ENCODE data around the gene BCDIN3D.
"Not testable (repeated sequence)": the region's sequence is repeated elsewhere in the genome, so short reads cannot be mapped to it uniquely, and the experiment has no call there.

GRCh38 chr12:49879065-49879464 is 36.2 kb upstream of the BCDIN3D start:
- TF ChIP-seq CTCF (IDR thresholded peaks at IDR 0.05; ENCODE audit: extremely low read depth in 1 of 2, insufficient read depth in 1 of 2, low read depth in 1 of 2, low read length in 2 of 2); POLR2A (IDR thresholded peaks at IDR 0.05; ENCODE audit: low read depth, low read length); MYC (IDR thresholded peaks at IDR 0.05; ENCODE audit: low read depth, low read length); POLR2AphosphoS5 (IDR thresholded peaks at IDR 0.05; ENCODE audit: insufficient read depth, low read depth, low read length); MAX (IDR thresholded peaks at IDR 0.05; ENCODE audit: insufficient read depth, insufficient read length); EZH2 (IDR thresholded peaks at IDR 0.05; ENCODE audit: borderline replicate concordance, low read depth, low read length, severe bottlenecking); JUN (IDR thresholded peaks at IDR 0.05; ENCODE audit: borderline replicate concordance, insufficient read depth, insufficient read length, low read depth); FOS (IDR thresholded peaks at IDR 0.05; ENCODE audit: borderline replicate concordance, insufficient read depth, low read length): not testable (repeated sequence)
